B cell (primary cell): Measurements from ENCODE around the gene VPS11. TPM values are rescaled to one million over a fixed set of nuclear protein-coding genes. Genes with fewer than 3 reads are reported as not detected.

Source experiments
- ATAC-seq: fragments of 200-7000 bp; cut with Tn5 transposase; one replicate; pipeline ENCODE4 v1.10.0; 2021; ENCODE audit warnings: low read depth, mild to moderate bottlenecking, moderate number of reproducible peaks, moderate library complexity
- CTCF ChIA-PET: fragments of 350-600 bp; sonication (Branson Sonifier 250); formaldehyde crosslinking; loops from one replicate; lab custom pipeline; 2021; ENCODE audit warnings: antibody characterized with exemption, inconsistent platforms; lab: Charles Lee
- POLR2A ChIA-PET: fragments of 350-600 bp; sonication (Branson Sonifier 250); formaldehyde crosslinking; loops from one replicate; lab custom pipeline; 2021; ENCODE audit warnings: antibody characterized with exemption; lab: Charles Lee
- DNase-seq: peaks from one replicate; pipeline ENCODE4 v3.0.0; 2013
- H2AFZ ChIP-seq: 2 replicates; pipeline ENCODE4 v1.6.1; 2012; ENCODE audit warnings: mild to moderate bottlenecking, low read depth, low read length; ENCODE audit not compliant: insufficient read depth, poor library complexity, severe bottlenecking
- H3K27ac ChIP-seq, 2 donors: 1 replicate in 1 of 2; 2 replicates in 1 of 2; pipeline ENCODE4 v1.5.1; 2012 to 2013; ENCODE audit warnings: low read length in 2 of 2, mild to moderate bottlenecking in 2 of 2, moderate library complexity in 1 of 2
- H3K27me3 ChIP-seq, 4 experiments: fragments of 200-600 bp in 1 of 4; sonication (generic) in 1 of 4; replicated peaks in 1 of 4; 1 replicate in 2 of 4; 2 replicates in 2 of 4; pipeline versions ENCODE4 v1.6.1 to v1.7.0; 2013 to 2016; ENCODE audit warnings: low read length in 3 of 4, mild to moderate bottlenecking in 2 of 4, mixed read lengths in 1 of 4, moderate library complexity in 1 of 4; ENCODE audit not compliant: insufficient read depth in 4 of 4, control insufficient read depth in 3 of 4; ENCODE audit errors: control extremely low read depth in 1 of 4
- H3K36me3 ChIP-seq, 2 experiments: replicated peaks in 1 of 2; 1 replicate in 1 of 2; 2 replicates in 1 of 2; pipeline versions ENCODE4 v1.6.1 to v1.7.1; 2013; ENCODE audit warnings: low read length in 1 of 2; ENCODE audit not compliant: insufficient read depth in 2 of 2, control insufficient read depth in 1 of 2; ENCODE audit errors: control extremely low read depth in 1 of 2, extremely low read depth in 1 of 2
- H3K4me1 ChIP-seq, 2 donors: fragments of 200-600 bp in 1 of 2; sonication (generic) in 1 of 2; 1 replicate in 1 of 2; 2 replicates in 1 of 2; pipeline versions ENCODE4 v1.5.1 to v1.6.1; 2013 to 2017; ENCODE audit warnings: low read length in 2 of 2; ENCODE audit not compliant: control insufficient read depth in 2 of 2, insufficient read depth in 2 of 2
- H3K4me2 ChIP-seq: replicated peaks from 2 replicates; pipeline ENCODE3; 2012; ENCODE audit warnings: mild to moderate bottlenecking, low read depth, low read length; ENCODE audit not compliant: poor library complexity, severe bottlenecking
- H3K4me3 ChIP-seq, 5 experiments: fragments of 200-600 bp in 1 of 5; sonication (generic) in 1 of 5; 1 replicate in 3 of 5; 2 replicates in 2 of 5; pipeline versions ENCODE4 v1.5.1 to v1.7.0; 2011 to 2016; ENCODE audit warnings: low read length in 4 of 5, mild to moderate bottlenecking in 4 of 5, low read depth in 2 of 5, control low read depth in 1 of 5, moderate library complexity in 1 of 5; ENCODE audit not compliant: insufficient read depth in 1 of 5; ENCODE audit errors: control extremely low read depth in 1 of 5, extremely low read depth in 1 of 5
- H3K79me2 ChIP-seq: fragments of 200-600 bp; sonication (generic); one replicate; pipeline ENCODE4 v1.6.0; 2016; ENCODE audit warnings: low read length; ENCODE audit not compliant: control insufficient read depth, insufficient read depth
- H3K9ac ChIP-seq: fragments of 200-600 bp; sonication (generic); 2 replicates; pipeline ENCODE4 v1.6.1; 2017; ENCODE audit warnings: mild to moderate bottlenecking, low read length, moderate library complexity
- H3K9me3 ChIP-seq, 3 donors: one replicate each; pipeline versions ENCODE4 v1.6.1 to v1.7.1; 2013; ENCODE audit warnings: low read length in 2 of 3; ENCODE audit not compliant: control insufficient read depth in 2 of 3, insufficient read depth in 1 of 3; ENCODE audit errors: control extremely low read depth in 1 of 3
- H4K20me1 ChIP-seq: 2 replicates; pipeline ENCODE4 v1.6.0; 2012; ENCODE audit warnings: mild to moderate bottlenecking, low read length; ENCODE audit not compliant: insufficient read depth, control insufficient read depth, poor library complexity, severe bottlenecking
- H3K27ac Mint-ChIP-seq: one replicate; pipeline ENCODE4 v1.8.0; 2021; ENCODE audit warnings: mixed read lengths
- H3K27me3 Mint-ChIP-seq: one replicate; pipeline ENCODE4 v1.8.0; 2021; ENCODE audit warnings: mixed read lengths
- H3K4me1 Mint-ChIP-seq: one replicate; pipeline ENCODE4 v1.8.0; 2021; ENCODE audit warnings: mixed read lengths
- H3K4me3 Mint-ChIP-seq: one replicate; pipeline ENCODE4 v1.8.0; 2021; ENCODE audit warnings: mixed read lengths
- H3K9me3 Mint-ChIP-seq: one replicate; pipeline ENCODE4 v1.8.0; 2022; ENCODE audit warnings: mixed read lengths; ENCODE audit not compliant: insufficient read depth
- CTCF ChIP-seq: fragments of 200-600 bp; IDR thresholded peaks from one replicate; pipeline ENCODE4 v1.8.0; 2022; ENCODE audit warnings: antibody characterized with exemption, mild to moderate bottlenecking
- EZH2 ChIP-seq: IDR thresholded peaks from 2 replicates; pipeline ENCODE4 v1.6.1; 2012; ENCODE audit warnings: borderline replicate concordance, low read depth, mild to moderate bottlenecking, moderate library complexity, low read length; ENCODE audit not compliant: insufficient read depth, poor library complexity, severe bottlenecking
- WGBS: methylation state at CpG from one replicate; pipeline ENCODE4 v1.1.5; 2013; ENCODE audit warnings: missing lambda C conversion rate; ENCODE audit not compliant: insufficient coverage; 5-methylcytosine and 5-hydroxymethylcytosine counted together
- intact Hi-C: fragments of 100-400 bp; cut with micrococcal nuclease; formaldehyde crosslinking; loops from one replicate; pipeline ENCODE4 v1.10.0; 2022
- polyA plus RNA-seq: library from polyadenylated mRNA; depleted of rRNA; stranded (reverse); fragments of >200 nt; gene quantifications from 2 replicates; pipeline ENCODE4 v1.2.3, GENCODE V29; 2012
- total RNA-seq, 2 donors: library from RNA; stranded (reverse); fragments of 120-200 nt in 1 of 2; gene quantifications; 1 replicate in 1 of 2; 2 replicates in 1 of 2; pipeline versions ENCODE4 v1.2.3 to v1.2.4, GENCODE V29; 2013 to 2022

The VPS11 gene
- total and polyA plus RNA-seq, 2 donors (not counting 1 experiment from before 2014, with no cell fraction given): 35.7 to 64.7 TPM

GRCh38 chr11:119047205-119047604 lies 20.4 kb upstream of the VPS11 start:
- H3K27ac Mint-ChIP-seq: no peak overlapping the region
- H3K9ac ChIP-seq: no peak overlapping the region
- intact Hi-C loops: no loop called here
- 83% methylated on average over 6 of the region's 6 CpGs for WGBS
- no peak overlapping the region for H3K4me3 Mint-ChIP-seq
- no peak overlapping the region for H3K27ac ChIP-seq
- no peak for TF ChIP-seq EZH2
- no peak for TF ChIP-seq CTCF
- peaks cover 9 to 10% of the 10 kb centered on the region in 2 donors for H3K4me1 ChIP-seq
- peaks cover 11% of the 10 kb centered on the region for H3K4me1 Mint-ChIP-seq
- POLR2A ChIA-PET: interaction anchor here (0.7 kb wide), 1 partner anchor 9 kb away, joined by 3 read pairs; no protein-coding TSS in a partner anchor
- H3K4me2 ChIP-seq: no peak overlapping the region
- CTCF ChIA-PET: interaction anchor here (1.0 kb wide), 1 partner anchor 15 kb away, joined by 3 read pairs; no protein-coding TSS in a partner anchor
- H3K9me3 Mint-ChIP-seq: no peaks in the 10 kb centered on the region
- no peak overlapping the region for H3K4me3 ChIP-seq
- DNase-seq (no peak), ATAC-seq (no peak)
- no peak overlapping the region for H2AFZ ChIP-seq
- H3K79me2 ChIP-seq: no peaks in the 10 kb centered on the region
- no peaks in the 10 kb centered on the region for H3K9me3 ChIP-seq
- H3K36me3 ChIP-seq: peaks cover 0 to 48% of the 10 kb centered on the region in 2 experiments
- no peaks in the 10 kb centered on the region for H3K27me3 ChIP-seq
- no peaks in the 10 kb centered on the region for H4K20me1 ChIP-seq
- H3K27me3 Mint-ChIP-seq: no peaks in the 10 kb centered on the region

DNA sequence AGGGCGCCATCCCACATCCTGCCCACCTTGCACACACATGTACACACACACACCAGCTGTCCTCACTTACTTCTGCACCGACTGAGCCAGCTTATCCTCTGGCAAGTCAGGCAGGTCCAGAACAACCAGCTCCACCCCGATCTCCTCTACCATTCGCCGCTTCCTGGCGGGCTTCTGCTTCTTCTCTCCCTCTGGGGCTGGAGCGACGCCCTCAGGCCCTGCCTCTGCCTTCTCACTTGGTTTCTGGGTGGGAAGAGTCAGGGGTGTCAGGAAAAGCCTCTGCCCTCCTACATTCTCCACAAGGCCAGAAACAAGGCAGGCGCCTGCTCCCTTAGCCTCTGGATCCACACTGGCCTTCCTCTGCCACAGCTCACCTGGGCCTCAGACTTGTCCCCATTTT lies 19.0 kb upstream of the VPS11 start:
- H3K4me3 ChIP-seq: no peak overlapping the region
- H3K27me3 ChIP-seq: no peaks in the 10 kb centered on the region
- no peak for TF ChIP-seq CTCF
- no peak for TF ChIP-seq EZH2
- intact Hi-C loops: no loop called here
- Mint-ChIP-seq H3K27me3 (no peaks in the 10 kb centered on the region), H3K27ac (no peak overlapping the region), H3K4me3 (no peak overlapping the region), H3K4me1 (peaks cover 18% of the 10 kb centered on the region), H3K9me3 (no peaks in the 10 kb centered on the region)
- no peak overlapping the region for H3K9ac ChIP-seq
- H3K27ac ChIP-seq: no peak overlapping the region
- H2AFZ ChIP-seq: no peak overlapping the region
- 67% methylated on average over 2 of the region's 9 CpGs for WGBS
- H3K9me3 ChIP-seq: no peaks in the 10 kb centered on the region
- H3K4me2 ChIP-seq: no peak overlapping the region
- DNase-seq (no peak), ATAC-seq (no peak)
- ChIA-PET POLR2A (interaction anchor here (0.6 kb wide), 1 partner anchor 8 kb away, joined by 5 read pairs; no protein-coding TSS in a partner anchor), CTCF (no interaction called here)
- H3K79me2 ChIP-seq: no peaks in the 10 kb centered on the region
- H4K20me1 ChIP-seq: no peaks in the 10 kb centered on the region
- H3K36me3 ChIP-seq: peaks cover 0 to 62% of the 10 kb centered on the region in 2 experiments
- H3K4me1 ChIP-seq: peaks cover 10 to 13% of the 10 kb centered on the region in 2 donors
